Measurements from ENCODE around the gene BABAM2.

DNA sequence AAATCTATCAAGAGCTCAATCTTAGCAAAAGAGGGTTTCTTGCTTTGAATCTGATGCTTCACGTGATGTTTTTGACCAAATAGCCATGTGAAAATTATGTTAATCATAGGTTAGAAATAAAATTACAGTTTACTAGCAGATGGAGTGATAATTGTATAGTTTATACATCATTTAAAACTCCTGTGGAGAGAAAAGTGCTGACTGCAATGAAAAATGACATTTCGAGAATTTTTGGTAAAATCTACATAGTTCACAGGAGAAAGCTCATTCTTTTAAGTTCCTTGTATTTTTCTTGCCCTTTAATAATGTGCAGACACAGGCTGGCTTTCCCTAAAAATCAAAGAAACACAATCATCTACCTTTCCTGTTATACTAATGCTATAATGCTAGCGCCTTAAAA, 33.6 kb upstream of the BABAM2 start:
- TF ChIP-seq, protein P1, sequence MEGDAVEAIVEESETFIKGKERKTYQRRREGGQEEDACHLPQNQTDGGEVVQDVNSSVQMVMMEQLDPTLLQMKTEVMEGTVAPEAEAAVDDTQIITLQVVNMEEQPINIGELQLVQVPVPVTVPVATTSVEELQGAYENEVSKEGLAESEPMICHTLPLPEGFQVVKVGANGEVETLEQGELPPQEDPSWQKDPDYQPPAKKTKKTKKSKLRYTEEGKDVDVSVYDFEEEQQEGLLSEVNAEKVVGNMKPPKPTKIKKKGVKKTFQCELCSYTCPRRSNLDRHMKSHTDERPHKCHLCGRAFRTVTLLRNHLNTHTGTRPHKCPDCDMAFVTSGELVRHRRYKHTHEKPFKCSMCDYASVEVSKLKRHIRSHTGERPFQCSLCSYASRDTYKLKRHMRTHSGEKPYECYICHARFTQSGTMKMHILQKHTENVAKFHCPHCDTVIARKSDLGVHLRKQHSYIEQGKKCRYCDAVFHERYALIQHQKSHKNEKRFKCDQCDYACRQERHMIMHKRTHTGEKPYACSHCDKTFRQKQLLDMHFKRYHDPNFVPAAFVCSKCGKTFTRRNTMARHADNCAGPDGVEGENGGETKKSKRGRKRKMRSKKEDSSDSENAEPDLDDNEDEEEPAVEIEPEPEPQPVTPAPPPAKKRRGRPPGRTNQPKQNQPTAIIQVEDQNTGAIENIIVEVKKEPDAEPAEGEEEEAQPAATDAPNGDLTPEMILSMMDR (IDR thresholded peaks at IDR 0.05; ENCODE audit: insufficient read depth, low read length, poor library complexity, severe bottlenecking), result no peak
- no peak for TF ChIP-seq EZH2phosphoT487 (conservative IDR thresholded peaks at IDR 0.05; ENCODE audit: low read length)

Data from SU-DHL-6 (cell line).